Fibroblast of pulmonary artery (primary cell): ENCODE data around the gene ARPC2.
"Not testable (repeated sequence)": the region's sequence is repeated elsewhere in the genome, so short reads cannot be mapped to it uniquely, and the experiment has no call there.

ENCODE experiments used
- DNase-seq: peaks from one replicate; pipeline ENCODE4 v3.0.0-alpha.2; 2010; ENCODE audit warnings: low read depth
- H3K4me3 ChIP-seq: replicated peaks from 2 replicates; pipeline ENCODE4 v1.5.1; 2011; ENCODE audit warnings: low read depth, mild to moderate bottlenecking, control low read depth, low read length, moderate library complexity
- CTCF ChIP-seq: IDR thresholded peaks from 2 replicates; pipeline ENCODE4 v1.5.1; 2011; ENCODE audit warnings: mild to moderate bottlenecking, control low read depth, low read length, inconsistent platforms; ENCODE audit errors: missing control alignments

ARPC2 gene

GRCh38 chr2:218270721-218271486 is 53.9 kb downstream of the ARPC2 start:
- peak overlapping the region; percentile 97 for H3K4me3 ChIP-seq
- DNase-seq: no peak
- TF ChIP-seq CTCF: no peak

GRCh38 chr2:218271487-218271797 is 54.5 kb downstream of the ARPC2 start:
- DNase-seq: no peak
- no peak for TF ChIP-seq CTCF
- peak overlapping the region; percentile 97 for H3K4me3 ChIP-seq

- DNase-seq: no peak
- TF ChIP-seq CTCF: no peak
- H3K4me3 ChIP-seq: no peak overlapping the region
Measured at GRCh38 chr2:218271865-218272530, 55.0 kb downstream of the ARPC2 start.

GRCh38 chr2:218272531-218273212 is 55.7 kb downstream of the ARPC2 start:
- no peak overlapping the region for H3K4me3 ChIP-seq
- DNase-seq: peak; percentile 93
- peak; percentile 92 for TF ChIP-seq CTCF

GRCh38 chr2:218273214-218273907 is 56.4 kb downstream of the ARPC2 start:
- H3K4me3 ChIP-seq, DNase-seq: not testable (repeated sequence)

- DNase-seq: no peak
- no peak overlapping the region for H3K4me3 ChIP-seq
- no peak for TF ChIP-seq CTCF
Measured at GRCh38 chr2:218273908-218274249, 56.9 kb downstream of the ARPC2 start.

GRCh38 chr2:218274586-218274985 is 57.6 kb downstream of the ARPC2 start:
- TF ChIP-seq CTCF: no peak

More at GRCh38 chr2:218274586-218274985, 57.6 kb downstream of the ARPC2 start:
- DNase-seq: no peak
- no peak overlapping the region for H3K4me3 ChIP-seq
